ENCODE data around the gene SPPL3. TPM values are rescaled to one million over a fixed set of nuclear protein-coding genes. Genes with fewer than 3 reads are reported as not detected.

The SPPL3 gene
- total and polyA plus RNA-seq, 4 donors = 18.9 to 108 (median 67.8) TPM

- H3K9me3 ChIP-seq (ENCODE audit: control insufficient read depth, insufficient read depth, low read length) = no peaks in the 10 kb centered on the region
- no peaks in the 10 kb centered on the region for H3K36me3 ChIP-seq (ENCODE audit: control insufficient read depth, insufficient read depth, low read length)
- no peak overlapping the region for H3K27ac ChIP-seq (ENCODE audit: low read depth, low read length)
- no peak for DNase-seq (ENCODE audit: low read depth in 4 of 6, low spot score in 6 of 6)
- H3K27me3 ChIP-seq (ENCODE audit: control insufficient read depth, insufficient read depth, low read length) = no peaks in the 10 kb centered on the region
- H3K4me1 ChIP-seq (ENCODE audit: control insufficient read depth, insufficient read depth, low read length) = peaks cover 5% of the 10 kb centered on the region
- WGBS (ENCODE audit: insufficient coverage) = 83% methylated on average over 2 of the region's 4 CpGs
- H3K4me3 ChIP-seq (ENCODE audit: low read depth, low read length) = no peak overlapping the region
These were observed 52.2 kb downstream of the SPPL3 start for GRCh38 chr12:120851944-120852343.

- Histone ChIP-seq H3K4me3 (ENCODE audit: low read depth, low read length) (no peak overlapping the region), H3K36me3 (ENCODE audit: control insufficient read depth, insufficient read depth, low read length) (no peaks in the 10 kb centered on the region), H3K4me1 (ENCODE audit: control insufficient read depth, insufficient read depth, low read length) (peaks cover 5% of the 10 kb centered on the region), H3K27me3 (ENCODE audit: control insufficient read depth, insufficient read depth, low read length) (no peaks in the 10 kb centered on the region), H3K27ac (ENCODE audit: low read depth, low read length) (no peak overlapping the region), H3K9me3 (ENCODE audit: control insufficient read depth, insufficient read depth, low read length) (no peaks in the 10 kb centered on the region)
- 87% methylated on average over 7 of the region's 7 CpGs for WGBS (ENCODE audit: insufficient coverage)
- DNase-seq (ENCODE audit: low read depth in 4 of 6, low spot score in 6 of 6) = no peak
These were observed 52.7 kb downstream of the SPPL3 start for GRCh38 chr12:120851444-120851843.

- Histone ChIP-seq H3K36me3 (ENCODE audit: control insufficient read depth, insufficient read depth, low read length) (peaks cover 4% of the 10 kb centered on the region), H3K4me3 (ENCODE audit: low read depth, low read length) (no peak overlapping the region), H3K9me3 (ENCODE audit: control insufficient read depth, insufficient read depth, low read length) (no peaks in the 10 kb centered on the region), H3K27ac (ENCODE audit: low read depth, low read length) (no peak overlapping the region), H3K4me1 (ENCODE audit: control insufficient read depth, insufficient read depth, low read length) (peaks cover 7% of the 10 kb centered on the region), H3K27me3 (ENCODE audit: control insufficient read depth, insufficient read depth, low read length) (no peaks in the 10 kb centered on the region)
- no CpG with 5 or more reads among the region's 2 CpGs for WGBS (ENCODE audit: insufficient coverage)
- DNase-seq (ENCODE audit: low read depth in 4 of 6, low spot score in 6 of 6) = no peak
These were observed 54.4 kb downstream of the SPPL3 start for GRCh38 chr12:120849765-120850164.

- H3K4me1 ChIP-seq (ENCODE audit: control insufficient read depth, insufficient read depth, low read length) = peaks cover 16% of the 10 kb centered on the region
- no peaks in the 10 kb centered on the region for H3K27me3 ChIP-seq (ENCODE audit: control insufficient read depth, insufficient read depth, low read length)
- no peaks in the 10 kb centered on the region for H3K9me3 ChIP-seq (ENCODE audit: control insufficient read depth, insufficient read depth, low read length)
- H3K36me3 ChIP-seq (ENCODE audit: control insufficient read depth, insufficient read depth, low read length) = peaks cover 4% of the 10 kb centered on the region
- no peak for DNase-seq (ENCODE audit: low read depth in 4 of 6, low spot score in 6 of 6)
- H3K4me3 ChIP-seq (ENCODE audit: low read depth, low read length) = no peak overlapping the region
- 90% methylated on average over 2 of the region's 3 CpGs for WGBS (ENCODE audit: insufficient coverage)
- H3K27ac ChIP-seq (ENCODE audit: low read depth, low read length) = no peak overlapping the region
These were observed 56.3 kb downstream of the SPPL3 start for GRCh38 chr12:120847814-120848213.

- no CpG with 5 or more reads among the region's 4 CpGs for WGBS (ENCODE audit: insufficient coverage)
- H3K27ac ChIP-seq (ENCODE audit: low read depth, low read length) = no peak overlapping the region
- peaks cover 4% of the 10 kb centered on the region for H3K36me3 ChIP-seq (ENCODE audit: control insufficient read depth, insufficient read depth, low read length)
- H3K27me3 ChIP-seq (ENCODE audit: control insufficient read depth, insufficient read depth, low read length) = no peaks in the 10 kb centered on the region
- no peak overlapping the region for H3K4me3 ChIP-seq (ENCODE audit: low read depth, low read length)
- no peak for DNase-seq (ENCODE audit: low read depth in 4 of 6, low spot score in 6 of 6)
- H3K9me3 ChIP-seq (ENCODE audit: control insufficient read depth, insufficient read depth, low read length) = no peaks in the 10 kb centered on the region
- H3K4me1 ChIP-seq (ENCODE audit: control insufficient read depth, insufficient read depth, low read length) = peaks cover 16% of the 10 kb centered on the region
These were observed 56.8 kb downstream of the SPPL3 start for GRCh38 chr12:120847392-120847791.

GRCh38 chr12:120846721-120847120, 57.4 kb downstream of the SPPL3 start:
- Histone ChIP-seq H3K4me1 (ENCODE audit: control insufficient read depth, insufficient read depth, low read length) (peaks cover 16% of the 10 kb centered on the region), H3K27ac (ENCODE audit: low read depth, low read length) (no peak overlapping the region), H3K27me3 (ENCODE audit: control insufficient read depth, insufficient read depth, low read length) (no peaks in the 10 kb centered on the region), H3K4me3 (ENCODE audit: low read depth, low read length) (no peak overlapping the region), H3K9me3 (ENCODE audit: control insufficient read depth, insufficient read depth, low read length) (no peaks in the 10 kb centered on the region), H3K36me3 (ENCODE audit: control insufficient read depth, insufficient read depth, low read length) (peaks cover 4% of the 10 kb centered on the region)
- no peak for DNase-seq (ENCODE audit: low read depth in 4 of 6, low spot score in 6 of 6)

GRCh38 chr12:120845696-120846095, 58.5 kb downstream of the SPPL3 start:
- DNase-seq (ENCODE audit: low read depth in 4 of 6, low spot score in 6 of 6) = no peak
- H3K27ac ChIP-seq (ENCODE audit: low read depth, low read length) = no peak overlapping the region
- no peaks in the 10 kb centered on the region for H3K27me3 ChIP-seq (ENCODE audit: control insufficient read depth, insufficient read depth, low read length)
- no peaks in the 10 kb centered on the region for H3K9me3 ChIP-seq (ENCODE audit: control insufficient read depth, insufficient read depth, low read length)
- no peak overlapping the region for H3K4me3 ChIP-seq (ENCODE audit: low read depth, low read length)
- peaks cover 4% of the 10 kb centered on the region for H3K36me3 ChIP-seq (ENCODE audit: control insufficient read depth, insufficient read depth, low read length)
- peaks cover 16% of the 10 kb centered on the region for H3K4me1 ChIP-seq (ENCODE audit: control insufficient read depth, insufficient read depth, low read length)
- 100% methylated on average over 2 of the region's 7 CpGs for WGBS (ENCODE audit: insufficient coverage)

GRCh38 chr12:120844768-120845449, 59.2 kb downstream of the SPPL3 start:
- Histone ChIP-seq H3K4me3 (ENCODE audit: low read depth, low read length) (no peak overlapping the region), H3K27ac (ENCODE audit: low read depth, low read length) (no peak overlapping the region), H3K36me3 (ENCODE audit: control insufficient read depth, insufficient read depth, low read length) (peaks cover 4% of the 10 kb centered on the region), H3K4me1 (ENCODE audit: control insufficient read depth, insufficient read depth, low read length) (peaks cover 16% of the 10 kb centered on the region), H3K9me3 (ENCODE audit: control insufficient read depth, insufficient read depth, low read length) (no peaks in the 10 kb centered on the region), H3K27me3 (ENCODE audit: control insufficient read depth, insufficient read depth, low read length) (no peaks in the 10 kb centered on the region)
- no peak for DNase-seq (ENCODE audit: low read depth in 4 of 6, low spot score in 6 of 6)
- 88% methylated on average over 15 of the region's 18 CpGs for WGBS (ENCODE audit: insufficient coverage)

GRCh38 chr12:120844297-120844696, 59.9 kb downstream of the SPPL3 start:
- no peaks in the 10 kb centered on the region for H3K9me3 ChIP-seq (ENCODE audit: control insufficient read depth, insufficient read depth, low read length)

GRCh38 chr12:120843472-120843871, 60.7 kb downstream of the SPPL3 start:
- Histone ChIP-seq H3K9me3 (ENCODE audit: control insufficient read depth, insufficient read depth, low read length) (no peaks in the 10 kb centered on the region), H3K27me3 (ENCODE audit: control insufficient read depth, insufficient read depth, low read length) (no peaks in the 10 kb centered on the region), H3K4me3 (ENCODE audit: low read depth, low read length) (no peak overlapping the region), H3K36me3 (ENCODE audit: control insufficient read depth, insufficient read depth, low read length) (peaks cover 4% of the 10 kb centered on the region), H3K27ac (ENCODE audit: low read depth, low read length) (no peak overlapping the region), H3K4me1 (ENCODE audit: control insufficient read depth, insufficient read depth, low read length) (peaks cover 16% of the 10 kb centered on the region)
- no peak for DNase-seq (ENCODE audit: low read depth in 4 of 6, low spot score in 6 of 6)
- 87% methylated on average over 4 of the region's 6 CpGs for WGBS (ENCODE audit: insufficient coverage)

More at GRCh38 chr12:120844297-120844696, 59.9 kb downstream of the SPPL3 start:
- no peak overlapping the region for H3K27ac ChIP-seq (ENCODE audit: low read depth, low read length)
- H3K4me3 ChIP-seq (ENCODE audit: low read depth, low read length) = no peak overlapping the region
- peaks cover 4% of the 10 kb centered on the region for H3K36me3 ChIP-seq (ENCODE audit: control insufficient read depth, insufficient read depth, low read length)
- peaks cover 16% of the 10 kb centered on the region for H3K4me1 ChIP-seq (ENCODE audit: control insufficient read depth, insufficient read depth, low read length)
- no peaks in the 10 kb centered on the region for H3K27me3 ChIP-seq (ENCODE audit: control insufficient read depth, insufficient read depth, low read length)
- no peak for DNase-seq (ENCODE audit: low read depth in 4 of 6, low spot score in 6 of 6)
- WGBS (ENCODE audit: insufficient coverage) = 71% methylated on average over 4 of the region's 5 CpGs
